Activated CD4-positive, alpha-beta T cell treated with anti-CD3 and anti-CD28 coated beads, Interleukin-10, Interleukin-2, amounts not matched to agents 100 ng/mL and 50 ng/mL, durations not matched to agents 16 hours and 8 hours (primary cell): ENCODE data around the gene PAQR6.
A peak's percentile ranks its signal among the peaks of the same experiment; 100 is the strongest.

Source experiments
- DNase-seq: peaks from one replicate; pipeline ENCODE4 v3.0.0-alpha.2; 2020

Gene PAQR6, protein sequence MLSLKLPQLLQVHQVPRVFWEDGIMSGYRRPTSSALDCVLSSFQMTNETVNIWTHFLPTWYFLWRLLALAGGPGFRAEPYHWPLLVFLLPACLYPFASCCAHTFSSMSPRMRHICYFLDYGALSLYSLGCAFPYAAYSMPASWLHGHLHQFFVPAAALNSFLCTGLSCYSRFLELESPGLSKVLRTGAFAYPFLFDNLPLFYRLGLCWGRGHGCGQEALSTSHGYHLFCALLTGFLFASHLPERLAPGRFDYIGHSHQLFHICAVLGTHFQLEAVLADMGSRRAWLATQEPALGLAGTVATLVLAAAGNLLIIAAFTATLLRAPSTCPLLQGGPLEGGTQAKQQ

DNA sequence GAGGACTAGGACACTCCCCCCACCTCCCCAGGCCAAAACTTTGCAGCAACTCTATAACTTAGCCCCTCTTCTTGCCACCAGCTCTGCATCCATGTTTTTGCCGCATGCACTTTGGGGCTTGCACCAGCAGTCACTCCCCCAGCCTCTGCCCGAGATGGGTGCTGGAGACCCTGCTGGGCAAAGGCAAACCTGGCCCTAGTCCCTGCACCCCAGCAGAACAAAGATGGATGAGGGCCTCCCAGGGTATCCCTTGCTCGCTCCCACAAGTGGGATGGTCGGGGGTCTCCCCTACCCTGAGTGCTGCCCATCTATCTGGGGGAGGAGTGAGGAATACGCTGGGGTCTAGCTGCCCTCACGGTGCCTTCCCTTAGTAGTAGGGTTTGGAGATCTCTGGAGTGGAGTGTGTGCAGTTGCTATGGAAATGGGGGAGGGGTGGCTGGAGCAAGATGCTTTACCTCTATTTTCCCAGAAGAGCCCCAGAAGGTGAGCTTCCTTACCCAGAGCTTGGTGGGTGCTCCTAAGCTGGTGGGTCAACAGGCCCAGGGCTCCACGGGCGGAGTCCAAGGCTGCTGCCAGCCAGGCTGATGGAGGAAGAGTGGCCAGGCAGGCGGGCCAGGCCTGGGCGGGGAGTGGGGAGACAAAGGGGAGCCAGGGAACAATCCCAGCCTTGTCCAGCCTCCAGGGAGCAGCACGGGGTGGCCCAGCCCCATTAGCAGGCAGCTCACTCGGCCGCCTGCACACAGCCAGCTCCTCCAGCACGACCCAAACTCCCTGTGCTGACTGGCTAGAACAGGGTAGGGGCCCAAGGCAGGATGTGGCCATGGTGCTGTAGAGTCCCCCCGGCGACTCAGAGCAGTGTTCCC lies at the start of gene PAQR6:
Gene PAQR6 (minus strand): TSS at position 597 of the 863 bp plus-strand sequence. CDS start 1,325 bp downstream, outside the sequence.
- DNase-seq, result no peak

- peak; percentile 63 for DNase-seq
These were observed 47.6 kb upstream of the PAQR6 start, which contains the start of gene GLMP for GRCh38 chr1:156295391-156295947. TSS of gene GLMP (minus strand) at chr1:156295679. CDS start at chr1:156295645, 34 bp downstream.

DNA sequence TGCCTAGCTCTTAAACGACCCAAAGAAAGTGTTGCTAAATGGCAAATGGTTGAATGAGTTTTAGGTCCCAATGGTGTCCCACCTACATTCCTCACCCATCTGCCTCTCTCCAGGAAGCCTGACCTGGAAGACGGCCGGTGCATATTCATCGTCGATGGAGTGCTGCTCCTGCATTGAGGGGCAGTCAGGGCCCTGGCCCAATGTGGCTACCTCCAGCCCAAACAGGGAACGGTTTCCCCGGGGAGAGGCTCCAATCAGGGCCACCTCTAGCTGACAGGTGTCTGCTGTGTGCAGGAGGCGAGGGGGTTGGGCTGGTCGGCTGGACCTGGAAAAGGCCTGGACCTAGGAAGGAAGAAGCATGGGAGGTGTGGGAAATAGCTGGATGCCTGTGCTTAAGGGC lies 46.0 kb upstream of the PAQR6 start:
- DNase-seq, result no peak

DNA sequence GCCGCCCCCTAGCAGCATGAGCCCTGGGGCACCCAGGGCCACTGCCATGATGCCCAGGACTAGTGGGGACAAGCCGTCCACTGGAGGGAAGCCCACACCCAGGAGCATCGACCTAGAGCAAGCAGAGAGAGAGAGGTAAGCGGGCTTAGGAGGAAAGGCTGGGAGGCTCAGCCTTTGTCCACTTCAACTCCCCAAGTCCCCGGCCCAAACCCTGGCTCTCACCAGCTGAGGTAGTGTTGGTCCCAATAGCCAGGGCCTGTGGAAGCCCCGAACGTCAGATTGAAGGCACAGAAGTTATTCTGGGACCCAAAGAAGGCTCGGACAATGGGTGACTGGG lies 45.2 kb upstream of the PAQR6 start:
- DNase-seq, result no peak

GRCh38 chr1:156291226-156292061 lies 43.6 kb upstream of the PAQR6 start:
- DNase-seq, result peak; percentile 18

DNA sequence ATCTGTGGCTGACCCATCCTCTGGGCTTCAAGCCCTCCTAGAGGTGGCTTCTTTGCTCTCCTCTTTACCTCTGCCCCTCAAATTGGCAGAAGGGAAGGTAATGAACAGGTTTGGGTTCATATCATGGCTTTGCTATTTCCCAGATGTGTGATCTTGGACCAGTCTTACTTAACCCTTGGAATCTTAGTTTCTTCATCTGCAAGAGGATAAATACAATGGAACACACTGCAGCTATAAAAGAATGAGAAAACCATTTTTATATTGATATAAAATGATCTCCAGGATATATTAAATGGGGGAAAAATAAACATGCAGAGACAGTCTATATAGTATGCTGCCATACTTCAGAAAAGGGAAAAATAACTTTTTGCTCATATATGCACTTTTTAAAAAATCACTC lies 42.0 kb upstream of the PAQR6 start:
- DNase-seq, result no peak

DNA sequence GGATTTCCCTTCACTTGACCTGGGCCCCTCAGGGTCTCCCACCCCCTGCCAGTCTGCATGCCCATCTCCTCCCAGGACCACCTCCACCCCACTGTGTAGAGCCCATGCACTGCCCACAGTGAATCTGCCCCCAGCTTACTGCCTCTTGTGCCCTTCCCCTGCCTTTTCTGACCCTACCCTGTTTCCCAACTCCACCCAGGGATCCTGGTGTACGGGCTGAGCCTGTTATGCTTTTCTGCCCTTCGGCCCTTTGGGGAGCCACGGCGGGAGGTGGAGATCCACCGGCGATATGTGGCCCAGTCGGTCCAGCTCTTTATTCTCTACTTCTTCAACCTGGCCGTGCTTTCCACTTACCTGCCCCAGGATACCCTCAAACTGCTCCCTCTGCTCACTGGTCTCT lies 38.2 kb upstream of the PAQR6 start:
- no peak for DNase-seq

DNA sequence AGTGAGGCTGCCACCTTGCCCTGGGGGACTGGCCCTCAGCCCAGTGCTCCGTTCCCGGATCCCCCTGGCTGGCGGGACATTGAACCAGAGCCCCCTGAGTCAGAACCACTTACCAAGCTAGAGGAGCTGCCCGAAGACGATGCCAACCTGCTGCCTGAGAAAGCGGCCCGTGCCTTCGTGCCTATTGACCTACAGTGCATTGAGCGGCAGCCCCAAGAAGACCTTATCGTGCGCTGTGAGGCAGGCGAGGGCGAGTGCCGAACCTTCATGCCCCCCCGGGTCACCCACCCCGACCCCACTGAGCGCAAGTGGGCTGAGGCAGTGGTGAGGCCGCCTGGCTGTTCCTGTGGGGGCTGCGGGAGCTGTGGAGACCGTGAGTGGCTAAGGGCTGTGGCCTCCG lies 37.6 kb upstream of the PAQR6 start:
- no peak for DNase-seq

DNA sequence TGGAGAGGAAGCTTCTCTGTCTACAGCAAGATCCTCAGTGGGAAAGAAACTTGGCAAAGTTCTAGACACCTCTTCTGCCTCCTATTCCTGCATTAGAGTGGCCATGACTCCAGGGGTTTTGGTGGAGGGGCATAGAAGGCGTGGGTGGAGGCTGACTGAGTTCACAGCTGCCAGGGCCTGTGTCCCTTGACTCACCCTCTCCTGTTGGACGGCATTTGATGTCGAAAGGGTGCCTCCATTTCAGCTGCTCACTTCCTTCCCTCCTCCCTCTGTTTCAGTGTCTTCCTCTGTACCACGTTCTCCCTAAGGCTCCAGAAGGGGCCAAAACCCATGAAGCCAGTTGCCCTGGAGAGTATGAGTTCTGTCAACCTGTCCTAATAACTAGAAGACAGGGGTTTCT lies 36.9 kb upstream of the PAQR6 start:
- DNase-seq, result no peak

GRCh38 chr1:156284112-156284511 lies 36.3 kb upstream of the PAQR6 start, which contains the start of gene TMEM79:
TSS of gene TMEM79 (plus strand) at chr1:156284325. CDS start at chr1:156285227, 902 bp downstream.
- DNase-seq, result no peak

DNA sequence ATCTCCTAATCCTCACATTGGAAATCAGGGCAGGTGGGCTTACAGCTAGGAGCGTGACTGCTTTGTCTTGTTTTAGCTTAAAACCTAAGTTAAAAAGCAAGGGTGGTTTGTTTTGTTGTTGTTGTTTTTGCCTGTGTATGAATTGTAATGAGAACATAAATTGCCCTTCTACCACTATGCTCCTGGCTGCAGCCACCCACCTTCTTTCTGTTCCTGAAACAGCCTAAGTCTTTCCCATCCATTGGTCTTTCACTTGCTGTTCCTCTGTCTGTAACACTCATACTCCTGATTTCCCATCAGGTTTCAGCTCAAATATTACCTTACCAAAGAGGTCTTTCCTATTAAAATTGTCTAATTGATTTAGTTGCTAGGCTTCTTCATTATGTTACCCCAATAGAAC lies 35.7 kb upstream of the PAQR6 start:
- no peak for DNase-seq

- peak; percentile 99 for DNase-seq
These were observed 34.8 kb upstream of the PAQR6 start, which contains the start of gene SMG5 for GRCh38 chr1:156282479-156283222. TSS of gene SMG5 (minus strand) at chr1:156282825. CDS start at chr1:156282680, 145 bp downstream.

DNA sequence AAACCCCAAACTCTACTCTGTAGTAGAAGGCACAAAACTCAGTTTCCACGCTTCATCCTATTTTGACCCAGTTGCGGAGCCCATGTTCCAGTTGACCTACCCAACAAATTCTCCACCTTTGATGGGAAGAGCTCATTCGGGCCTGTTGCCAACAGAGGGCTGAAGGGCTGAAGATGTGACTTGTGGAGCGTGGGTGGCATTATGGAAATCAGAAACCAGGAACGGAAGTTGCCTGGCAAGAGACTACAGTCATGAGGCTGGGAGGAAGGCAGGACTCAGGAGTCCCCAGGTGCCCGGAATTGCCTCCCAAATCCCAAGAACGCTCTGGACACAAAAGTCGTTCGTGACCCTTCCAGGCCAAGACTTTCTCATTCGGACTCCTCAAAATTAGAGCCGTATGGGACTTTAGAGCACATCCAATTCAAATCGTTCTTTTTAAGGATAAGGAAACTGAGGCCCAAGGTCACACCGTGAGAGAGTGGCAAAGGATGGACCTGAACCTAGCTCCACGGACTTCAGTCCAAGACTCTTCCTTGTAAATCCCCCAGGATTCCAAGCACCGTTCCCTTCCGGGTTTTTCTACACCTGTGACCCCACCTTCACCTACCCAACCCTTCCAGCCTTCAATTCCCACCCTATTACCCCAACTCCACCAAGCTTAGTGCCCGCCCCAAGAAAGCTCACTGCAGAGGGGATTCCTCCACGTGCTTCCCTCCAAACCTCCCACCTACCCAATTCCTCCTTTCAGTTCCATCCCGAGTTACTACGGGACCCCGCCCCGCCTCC lies 34.0 kb upstream of the PAQR6 start:
- peak; percentile 56 for DNase-seq

- DNase-seq, result peak; percentile 73
These were observed 33.4 kb upstream of the PAQR6 start for GRCh38 chr1:156281281-156281680.

DNA sequence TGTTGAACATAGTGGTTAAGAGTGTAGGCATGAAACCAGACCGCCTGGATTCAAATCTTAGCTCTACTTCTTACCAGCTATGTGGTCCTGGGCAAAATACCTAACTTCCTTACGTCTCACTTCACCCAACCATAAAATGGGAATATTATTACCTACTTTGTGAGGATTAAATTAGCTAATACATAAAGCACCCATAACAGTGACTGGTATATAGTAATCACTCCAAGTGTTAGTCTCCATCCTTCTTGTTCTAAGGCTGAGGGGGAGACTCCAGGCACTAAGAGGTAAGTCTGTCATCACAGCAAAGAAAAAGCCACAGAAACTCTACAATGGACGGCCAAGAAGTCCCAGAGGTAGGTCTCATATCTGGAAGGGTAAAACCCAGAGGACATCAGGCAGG lies 32.0 kb upstream of the PAQR6 start:
- no peak for DNase-seq

DNA sequence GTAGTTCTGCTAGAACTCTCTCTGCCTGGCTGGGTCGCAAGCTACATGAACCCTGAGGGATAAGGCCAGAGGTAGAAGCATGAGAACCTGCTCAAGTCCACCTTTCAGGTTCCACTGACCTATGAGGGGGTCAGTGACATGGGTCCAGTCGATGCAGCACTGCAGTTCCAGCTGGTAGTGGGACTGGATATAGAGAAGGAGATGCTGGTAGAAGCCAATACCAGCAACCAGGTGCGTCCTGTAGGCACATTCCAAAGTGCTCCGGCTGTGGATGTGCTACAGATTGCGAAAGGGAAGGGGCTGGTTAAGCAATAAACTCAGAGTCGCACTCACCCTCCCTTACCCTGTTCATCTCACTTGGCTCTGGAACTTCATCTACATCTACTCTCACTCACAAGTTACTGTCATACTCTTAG lies 29.1 kb upstream of the PAQR6 start:
- DNase-seq, result no peak

DNA sequence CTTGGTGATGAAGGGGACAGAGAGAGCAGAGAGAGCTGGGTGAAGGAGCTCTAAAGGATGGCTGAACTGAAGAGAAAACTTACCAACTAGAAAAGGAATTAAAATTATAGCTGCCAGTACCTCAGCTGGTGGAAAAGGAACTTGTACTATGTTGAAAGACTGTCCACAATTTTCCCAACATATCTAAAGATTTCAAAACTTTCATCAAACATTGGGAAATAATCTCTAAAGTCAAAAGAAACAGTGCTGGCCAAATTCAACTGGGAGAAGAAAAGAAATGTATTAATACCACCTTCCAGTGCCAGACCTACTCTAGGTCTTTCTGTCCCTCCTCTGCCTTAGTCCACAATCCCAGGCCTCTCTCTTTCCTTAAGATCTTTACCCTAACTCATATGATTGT lies 28.7 kb upstream of the PAQR6 start:
- DNase-seq, result no peak

- no peak for DNase-seq
These were observed 22.5 kb upstream of the PAQR6 start for GRCh38 chr1:156270314-156270713.

- DNase-seq, result no peak
These were observed 20.5 kb upstream of the PAQR6 start for GRCh38 chr1:156268336-156268735.

GRCh38 chr1:156266051-156266450 lies 18.2 kb upstream of the PAQR6 start:
- DNase-seq, result no peak

GRCh38 chr1:156263288-156263655 lies 15.4 kb upstream of the PAQR6 start:
- DNase-seq, result no peak
